ENCODE measurements around the gene CFL2.

The CFL2 gene

DNA sequence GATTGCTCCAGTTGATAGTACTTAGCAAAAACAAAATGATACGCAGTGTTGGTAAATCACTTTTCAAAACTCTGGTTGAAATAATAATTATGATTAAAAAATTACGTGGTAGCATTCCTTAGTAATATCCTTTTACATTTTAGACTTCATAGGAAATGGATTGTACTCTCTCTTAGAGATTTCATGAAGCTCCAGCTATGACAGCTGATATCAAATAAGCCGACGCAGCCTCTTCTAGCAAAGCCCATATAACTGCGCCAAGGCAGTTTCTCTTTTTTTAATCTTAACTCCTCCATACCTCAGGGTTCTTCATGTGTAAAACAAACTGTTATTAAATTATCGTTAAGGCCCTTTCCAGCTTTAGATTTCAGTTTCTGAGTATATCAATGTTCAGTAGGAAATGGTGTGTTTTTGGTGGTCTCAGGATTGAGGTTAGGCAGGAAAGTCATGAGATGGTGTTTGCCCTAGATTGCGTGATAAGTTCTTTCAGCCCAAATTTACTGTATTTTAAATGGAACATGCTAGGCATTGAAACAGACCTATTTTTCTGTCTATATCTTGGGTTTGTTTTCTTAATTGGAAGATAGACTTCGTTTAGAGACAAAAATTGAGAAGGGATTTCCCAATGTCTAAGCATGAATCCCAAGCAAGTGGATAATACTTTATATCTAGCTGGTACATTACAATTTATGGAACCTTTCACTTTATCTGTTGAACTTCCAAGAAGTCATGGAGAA, 902 bp upstream of the CFL2 start:
- TF ChIP-seq GATA3 (IDR thresholded peaks at IDR 0.05; ENCODE audit: low read depth, low read length) (no peak), GATA2 (IDR thresholded peaks at IDR 0.05; ENCODE audit: low read depth, low read length) (no peak)

DNA sequence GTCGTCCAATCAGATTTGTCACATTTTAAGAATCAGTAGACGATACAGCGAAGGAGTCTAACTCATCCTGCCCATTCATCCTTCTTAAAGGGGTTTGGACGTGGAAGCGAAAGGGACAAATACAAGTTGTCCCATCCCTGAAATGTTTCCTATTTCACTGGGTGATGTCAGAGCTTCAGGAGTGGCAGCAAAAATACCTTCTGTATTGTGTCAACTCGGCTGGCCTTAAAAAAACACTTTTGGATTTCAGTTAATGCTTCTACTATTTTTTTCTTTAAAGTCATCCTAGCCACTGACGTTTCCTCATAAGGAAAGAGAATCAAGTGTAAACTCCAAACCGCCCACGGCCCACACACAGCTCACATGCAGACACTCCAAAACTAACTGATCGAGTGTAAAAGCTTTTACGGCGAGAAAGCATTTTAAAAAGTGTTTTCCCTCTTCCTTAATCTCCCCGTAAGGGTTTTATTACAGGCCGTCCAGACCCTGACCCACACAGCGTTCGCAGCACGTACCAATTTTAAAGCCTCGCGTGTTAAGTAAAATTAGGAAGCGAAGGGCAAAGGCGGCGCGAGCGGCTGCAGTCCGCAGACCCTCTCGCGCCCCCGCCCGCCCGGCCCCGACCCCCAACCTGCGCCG, 593 bp downstream of the CFL2 start:
- TF ChIP-seq GATA2 (IDR thresholded peaks at IDR 0.05; ENCODE audit: low read depth, low read length) (no peak), GATA3 (IDR thresholded peaks at IDR 0.05; ENCODE audit: low read depth, low read length) (no peak)

DNA sequence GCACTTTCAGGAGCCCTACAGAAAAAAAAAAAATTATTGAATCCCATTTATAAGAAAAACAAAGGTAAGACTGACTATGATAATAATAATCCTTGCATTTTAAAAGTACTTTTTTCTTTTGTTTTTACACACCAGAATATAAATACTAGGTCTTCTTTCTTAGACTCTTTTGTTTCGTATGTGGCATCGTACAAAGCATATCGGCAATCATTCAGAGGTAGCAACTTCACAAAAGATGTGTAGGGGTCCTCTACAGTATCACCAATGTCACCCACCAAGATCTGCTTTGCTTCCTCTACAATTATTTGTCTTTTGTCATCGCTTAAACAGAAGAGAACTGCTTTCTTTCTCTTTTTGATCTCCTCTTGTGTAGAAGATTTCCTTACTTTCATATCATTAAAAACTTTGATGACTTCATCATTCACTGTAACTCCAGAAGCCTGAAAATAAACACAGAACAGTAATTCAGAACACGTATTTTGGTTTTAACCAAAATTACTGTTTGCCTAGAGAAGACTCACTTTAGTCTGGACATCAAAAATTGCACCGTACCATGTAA, 1.2 kb downstream of the CFL2 start:
- TF ChIP-seq GATA2 (IDR thresholded peaks at IDR 0.05; ENCODE audit: low read depth, low read length) (no peak), GATA3 (IDR thresholded peaks at IDR 0.05; ENCODE audit: low read depth, low read length) (no peak)

DNA sequence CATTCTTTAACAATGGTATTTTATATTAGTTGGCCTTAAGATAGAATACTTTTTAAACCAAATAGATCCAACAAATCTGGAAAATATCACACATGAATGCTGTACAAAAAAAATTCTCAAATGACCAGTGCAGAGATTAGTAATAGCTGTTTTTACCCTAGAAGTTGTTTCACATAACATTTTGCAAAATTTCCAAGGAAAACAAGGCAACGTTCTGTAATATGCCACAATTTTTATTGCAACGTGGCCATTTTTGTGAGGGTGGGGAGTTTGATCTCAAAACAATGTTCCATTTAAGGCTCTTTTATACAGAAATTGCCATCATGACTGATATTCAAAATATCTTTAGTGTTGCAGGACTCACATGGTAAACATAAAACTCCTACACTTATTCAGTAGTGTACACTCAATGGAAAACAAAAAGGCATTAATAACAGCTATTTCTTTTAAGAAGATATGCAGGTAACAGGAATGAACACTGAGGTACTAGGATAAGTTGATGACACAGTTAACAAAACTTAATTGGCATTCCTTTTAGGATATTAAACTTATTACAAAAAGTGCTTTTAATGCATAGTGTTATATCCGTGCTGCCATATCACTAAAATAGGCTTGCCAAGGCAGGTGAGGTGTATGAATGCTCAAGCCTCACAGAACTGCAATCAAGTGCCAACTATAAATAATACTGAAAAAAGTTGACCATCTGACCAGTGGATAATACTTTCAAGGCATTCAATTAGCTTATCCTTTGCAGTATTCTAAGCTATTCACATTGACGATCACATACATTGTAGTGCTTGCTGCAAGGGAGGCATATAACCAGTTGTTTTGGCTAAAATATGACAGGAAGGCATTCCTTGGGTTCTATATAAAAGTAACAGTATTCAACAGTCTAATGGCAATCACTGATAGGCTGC, 2.3 kb downstream of the CFL2 start:
- TF ChIP-seq GATA3 (IDR thresholded peaks at IDR 0.05; ENCODE audit: low read depth, low read length): no peak
- TF ChIP-seq GATA2 (IDR thresholded peaks at IDR 0.05; ENCODE audit: low read depth, low read length): no peak

DNA sequence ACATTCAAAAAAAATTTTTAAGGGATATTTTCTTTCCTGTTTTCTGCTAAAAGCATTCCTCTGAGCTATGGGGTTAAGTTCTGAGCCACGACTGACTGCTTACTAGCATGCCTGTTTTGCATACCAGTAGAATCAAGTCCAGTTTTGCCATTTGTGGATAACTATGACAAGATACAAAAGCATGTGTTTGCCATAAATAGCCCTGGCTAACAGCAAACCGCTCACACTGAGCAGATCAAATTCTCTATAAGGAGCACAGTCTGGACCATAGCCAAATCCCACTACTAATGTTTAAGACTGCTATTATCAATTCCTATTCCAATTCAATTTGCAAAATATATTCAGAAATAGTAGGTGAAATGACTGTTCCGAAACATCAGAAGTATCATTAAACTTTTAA, 3.2 kb downstream of the CFL2 start:
- TF ChIP-seq GATA3 (IDR thresholded peaks at IDR 0.05; ENCODE audit: low read depth, low read length) (no peak), GATA2 (IDR thresholded peaks at IDR 0.05; ENCODE audit: low read depth, low read length) (no peak)

DNA sequence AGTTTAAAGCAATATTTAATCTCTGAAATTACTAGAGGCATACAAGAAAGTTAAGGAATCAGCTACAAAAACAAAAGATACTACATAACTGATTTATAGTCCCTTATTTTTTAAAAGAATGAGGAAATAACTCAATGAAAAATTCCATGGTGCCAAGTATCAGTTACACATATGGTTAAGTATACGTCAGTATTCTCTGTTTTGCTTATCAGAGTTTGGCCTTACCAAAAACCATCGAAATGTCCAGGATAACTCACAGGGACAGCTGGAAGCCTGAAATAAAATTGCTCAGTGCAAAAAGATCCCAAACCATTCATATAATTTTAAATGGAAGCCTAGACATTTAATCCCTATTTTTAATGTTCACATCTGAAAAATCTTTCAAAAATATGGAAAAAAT, 3.6 kb downstream of the CFL2 start:
- no peak for TF ChIP-seq GATA3 (IDR thresholded peaks at IDR 0.05; ENCODE audit: low read depth, low read length)

DNA sequence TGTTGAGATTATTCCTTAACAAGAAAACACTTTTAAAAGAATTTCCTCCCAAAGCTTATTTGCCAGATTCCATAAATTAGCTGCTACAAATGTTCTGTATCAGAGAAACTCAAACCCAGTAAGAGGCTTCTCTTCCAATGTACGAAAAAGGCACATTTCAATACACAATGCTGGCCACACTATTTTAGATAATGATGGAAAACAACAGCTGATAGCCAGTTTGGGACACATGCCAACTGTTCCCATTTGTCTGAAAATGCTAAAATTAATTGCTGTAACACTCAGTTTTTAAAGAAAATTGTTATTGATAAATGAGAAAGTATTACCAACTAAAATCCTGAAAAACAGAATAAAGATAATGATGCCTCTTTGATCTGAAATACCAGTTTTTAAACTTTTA, 4.4 kb downstream of the CFL2 start:
- TF ChIP-seq GATA2 (IDR thresholded peaks at IDR 0.05; ENCODE audit: low read depth, low read length) (no peak), GATA3 (IDR thresholded peaks at IDR 0.05; ENCODE audit: low read depth, low read length) (no peak)

DNA sequence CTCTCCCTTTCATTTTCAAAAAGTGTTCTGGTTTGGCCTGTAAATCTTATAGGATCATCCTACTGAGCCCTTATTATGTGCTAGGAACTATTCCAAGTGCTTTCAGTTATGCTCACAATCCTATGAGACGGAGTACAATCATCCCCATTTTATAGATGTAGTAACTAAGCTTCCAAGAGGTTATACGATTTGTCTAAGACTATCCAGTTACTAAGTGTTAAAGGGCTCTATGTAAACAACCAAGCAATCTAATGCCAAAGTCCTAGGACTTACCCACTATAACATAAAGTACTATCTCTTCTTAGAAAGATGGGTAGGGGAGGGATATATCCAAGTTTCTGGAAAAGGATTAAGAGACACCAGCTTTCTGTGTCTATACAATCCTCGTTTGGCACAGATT, 6.7 kb downstream of the CFL2 start:
- TF ChIP-seq GATA2 (IDR thresholded peaks at IDR 0.05; ENCODE audit: low read depth, low read length) (no peak), GATA3 (IDR thresholded peaks at IDR 0.05; ENCODE audit: low read depth, low read length) (no peak)

DNA sequence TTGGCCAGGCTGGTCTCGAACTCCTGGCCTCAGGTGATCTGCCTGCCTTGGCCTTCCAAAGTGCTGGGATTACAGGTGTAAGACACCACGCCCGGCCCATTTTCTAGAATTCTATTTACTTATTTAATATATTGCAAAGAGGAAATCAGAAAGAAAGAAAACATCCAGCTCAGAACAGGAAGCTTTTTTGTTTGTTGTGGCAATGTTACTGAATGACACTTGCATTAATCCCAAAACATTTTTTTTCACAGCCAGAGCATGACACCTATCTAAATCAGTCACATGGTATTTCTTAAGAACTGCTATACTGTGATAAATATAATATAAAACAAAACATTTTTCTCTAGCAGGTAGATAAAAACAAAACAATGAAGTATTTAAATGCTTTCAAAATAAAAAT, 12.6 kb downstream of the CFL2 start:
- TF ChIP-seq GATA2 (IDR thresholded peaks at IDR 0.05; ENCODE audit: low read depth, low read length): no peak
- TF ChIP-seq GATA3 (IDR thresholded peaks at IDR 0.05; ENCODE audit: low read depth, low read length): no peak

DNA sequence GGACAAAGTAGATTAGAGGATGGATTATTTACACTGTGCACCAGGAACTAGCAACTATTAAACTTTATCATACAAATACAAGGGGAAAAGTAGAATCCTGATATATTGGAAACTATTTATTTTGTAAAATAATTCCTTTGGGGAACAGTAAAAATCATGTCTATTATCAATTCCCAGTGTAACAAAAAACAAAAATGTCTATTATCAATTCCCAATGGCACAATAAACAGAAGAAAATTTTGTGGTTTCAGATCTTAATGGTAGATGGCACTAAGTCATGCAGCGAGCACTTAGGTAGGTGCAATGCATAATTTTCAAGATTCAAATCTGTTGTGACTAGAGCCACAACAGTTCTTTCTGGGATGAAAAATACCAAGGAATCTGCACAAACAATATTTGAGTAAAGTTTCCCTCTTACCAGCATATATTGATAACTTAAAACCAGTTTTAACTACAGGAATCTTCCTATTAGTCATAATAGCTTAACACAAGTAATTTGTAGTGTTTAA, 13.7 kb downstream of the CFL2 start:
- no peak for TF ChIP-seq GATA2 (IDR thresholded peaks at IDR 0.05; ENCODE audit: low read depth, low read length)

DNA sequence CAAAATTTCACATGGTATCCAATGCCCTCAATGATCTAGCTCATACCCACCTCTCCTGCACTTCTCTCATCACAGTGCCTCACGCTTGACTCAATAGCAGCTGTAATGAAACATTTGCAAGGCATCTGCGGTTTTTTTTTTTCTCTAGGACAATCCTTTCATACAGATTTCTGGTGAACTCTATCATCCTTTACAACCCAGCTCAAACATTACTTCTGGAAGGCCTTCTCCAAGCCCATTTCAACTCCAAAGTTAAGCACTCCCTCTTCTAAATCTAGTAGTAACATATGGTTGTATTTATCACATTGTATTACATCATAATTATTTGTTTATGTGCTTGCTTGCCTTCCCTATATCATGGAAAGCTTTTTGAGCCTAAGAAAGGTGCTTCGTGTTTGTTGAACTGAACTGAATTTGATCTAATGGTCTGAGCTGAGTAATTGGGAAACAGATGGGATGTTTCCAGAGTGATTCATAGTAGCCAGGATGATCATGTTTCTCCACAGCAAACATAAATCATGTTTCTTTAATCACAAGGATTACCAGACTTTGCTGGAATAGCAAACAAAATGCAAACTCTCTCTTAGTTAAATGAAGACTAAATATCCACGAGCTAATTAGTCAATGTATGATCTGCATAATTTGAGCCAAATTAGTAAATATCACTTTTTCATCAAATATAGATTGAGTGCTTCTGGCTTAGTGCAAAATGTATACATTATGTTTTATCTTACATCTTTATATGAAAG, 14.3 kb downstream of the CFL2 start:
- TF ChIP-seq GATA2 (IDR thresholded peaks at IDR 0.05; ENCODE audit: low read depth, low read length) (no peak), GATA3 (IDR thresholded peaks at IDR 0.05; ENCODE audit: low read depth, low read length) (no peak)

DNA sequence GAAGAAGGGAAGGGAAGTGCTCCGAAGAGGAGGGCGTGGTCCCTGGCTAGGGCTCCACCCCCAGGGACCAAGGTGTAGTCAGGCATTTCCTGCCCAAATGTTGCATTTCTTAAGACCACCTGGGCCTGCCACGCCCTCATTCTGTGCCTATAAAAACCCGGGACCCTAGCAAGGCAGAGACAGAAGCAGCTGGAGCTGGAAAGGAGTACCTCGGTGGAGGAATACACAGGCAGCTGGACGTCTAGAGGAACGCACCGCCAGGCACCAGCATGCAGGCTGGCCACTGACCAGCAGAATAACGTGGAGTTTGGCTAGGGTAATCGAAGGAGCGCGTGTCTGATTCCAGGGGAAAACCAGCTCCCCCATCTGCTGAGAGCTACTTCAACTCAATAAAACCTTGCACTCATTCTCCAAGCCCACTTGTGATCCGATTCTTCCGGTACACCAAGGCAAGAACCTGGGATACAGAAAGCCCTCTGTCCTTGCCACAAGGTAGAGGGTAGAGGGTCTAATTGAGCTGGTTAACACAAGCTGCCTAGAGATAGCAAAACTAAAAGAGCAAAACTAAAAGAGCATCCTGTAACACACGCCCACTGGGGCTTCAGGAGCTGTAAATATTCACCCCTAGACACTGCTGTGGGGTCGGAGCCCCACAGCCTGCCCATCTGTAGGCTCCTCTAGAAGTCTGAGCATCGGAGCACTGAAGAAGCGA, 21.0 kb downstream of the CFL2 start:
- TF ChIP-seq GATA3 (IDR thresholded peaks at IDR 0.05; ENCODE audit: low read depth, low read length) (no peak), GATA2 (IDR thresholded peaks at IDR 0.05; ENCODE audit: low read depth, low read length) (no peak)

DNA sequence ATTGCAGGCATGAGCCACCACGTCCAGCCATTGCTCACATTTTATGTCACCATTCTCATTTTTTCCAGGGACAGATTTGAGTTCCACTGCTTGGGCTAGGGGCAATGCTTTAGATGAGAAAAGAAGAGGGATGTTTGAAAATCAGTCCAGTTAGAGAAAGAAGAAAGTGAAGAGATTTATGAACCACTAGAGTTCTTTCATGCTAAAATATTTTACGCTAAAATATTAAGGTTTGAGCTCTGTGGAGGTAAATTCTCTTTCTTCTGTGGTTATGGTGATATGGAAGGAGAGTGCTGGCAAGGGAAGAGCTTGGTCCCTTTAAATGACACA, 21.5 kb downstream of the CFL2 start:
- TF ChIP-seq GATA2 (IDR thresholded peaks at IDR 0.05; ENCODE audit: low read depth, low read length) (no peak), GATA3 (IDR thresholded peaks at IDR 0.05; ENCODE audit: low read depth, low read length) (no peak)
